Uterus (tissue), 4 donors: ENCODE measurements around the gene PVALB. TPM values are rescaled to one million over a fixed set of nuclear protein-coding genes. Genes with fewer than 3 reads are reported as not detected.
A peak's percentile ranks its signal among the peaks of the same experiment; 100 is the strongest.

Experiments
- DNase-seq, 2 donors: peaks; one replicate each; pipeline ENCODE4 v3.0.0-alpha.2; 2019 to 2020
- H3K27ac ChIP-seq, 2 donors: fragments of 200-600 bp; sonication (generic); 1 replicate in 1 of 2; 2 replicates in 1 of 2; pipeline ENCODE4 v1.5.1; 2016 to 2018
- H3K27me3 ChIP-seq, 2 donors: fragments of 200-600 bp; sonication (generic); one replicate each; pipeline ENCODE4 v1.5.1; 2018 to 2019; ENCODE audit warnings: control low read depth in 1 of 2
- H3K36me3 ChIP-seq, 2 donors: fragments of 200-600 bp; sonication (generic); one replicate each; pipeline ENCODE4 v1.5.1; 2019; ENCODE audit warnings: control low read depth in 1 of 2
- H3K4me1 ChIP-seq, 2 donors: fragments of 200-600 bp; sonication (generic); one replicate each; pipeline ENCODE4 v1.5.1; 2018 to 2019; ENCODE audit warnings: control low read depth in 1 of 2
- H3K4me3 ChIP-seq, 2 donors: fragments of 200-600 bp; sonication (generic); 1 replicate in 1 of 2; 2 replicates in 1 of 2; pipeline ENCODE4 v1.5.1; 2018 to 2019; ENCODE audit warnings: mild to moderate bottlenecking in 1 of 2
- H3K9me3 ChIP-seq, 2 donors: fragments of 200-600 bp; sonication (generic); one replicate each; pipeline ENCODE4 v1.5.1; 2019; ENCODE audit warnings: control low read depth in 1 of 2
- CTCF ChIP-seq, 4 experiments: fragments of 200-600 bp in 2 of 4; fragments of 450-650 bp in 2 of 4; sonication (generic) in 2 of 4; IDR thresholded peaks; one replicate each; pipeline ENCODE4 v1.5.1; 2016 to 2019; ENCODE audit warnings: antibody characterized with exemption in 4 of 4, mild to moderate bottlenecking in 2 of 4, moderate library complexity in 1 of 4
- POLR2A ChIP-seq, 2 donors: fragments of 450-650 bp; IDR thresholded peaks; one replicate each; pipeline ENCODE4 v1.6.1; 2016; ENCODE audit warnings: antibody characterized with exemption in 2 of 2, mild to moderate bottlenecking in 1 of 2, moderate library complexity in 1 of 2
- intact Hi-C: fragments of 100-400 bp; cut with DNase I; formaldehyde crosslinking; loops from one replicate; pipeline ENCODE4 v1.15.1; 2023; ENCODE audit warnings: low total_unique reads
- total RNA-seq, 4 donors: library from RNA; depleted of rRNA in 3 of 4; stranded (reverse); fragments of >200 nt in 3 of 4; gene quantifications; one replicate each; pipeline versions ENCODE4 v1.1.0 to v1.2.4, GENCODE V29; 2014 to 2023
- donor health status: DM: yes; HTN: yes; CAD: no.

PVALB gene
- total RNA-seq, 4 donors from 2014 or later = 2.3 TPM; not detected in 3

GRCh38 chr22:36855478-36855877, 38.6 kb upstream of the PVALB start:
- no peaks in the 10 kb centered on the region for H3K9me3 ChIP-seq
- H3K4me1 ChIP-seq = peaks cover 0 to 4% of the 10 kb centered on the region in 2 donors
- TF ChIP-seq POLR2A (IDR thresholded peaks at IDR 0.05) (no peak), CTCF (IDR thresholded peaks at IDR 0.05) (no peak)
- H3K27me3 ChIP-seq = no peaks in the 10 kb centered on the region
- H3K36me3 ChIP-seq = no peaks in the 10 kb centered on the region
- H3K27ac ChIP-seq = no peak overlapping the region
- intact Hi-C loops = no loop called here
- no peak for DNase-seq
- H3K4me3 ChIP-seq = no peak overlapping the region

DNA sequence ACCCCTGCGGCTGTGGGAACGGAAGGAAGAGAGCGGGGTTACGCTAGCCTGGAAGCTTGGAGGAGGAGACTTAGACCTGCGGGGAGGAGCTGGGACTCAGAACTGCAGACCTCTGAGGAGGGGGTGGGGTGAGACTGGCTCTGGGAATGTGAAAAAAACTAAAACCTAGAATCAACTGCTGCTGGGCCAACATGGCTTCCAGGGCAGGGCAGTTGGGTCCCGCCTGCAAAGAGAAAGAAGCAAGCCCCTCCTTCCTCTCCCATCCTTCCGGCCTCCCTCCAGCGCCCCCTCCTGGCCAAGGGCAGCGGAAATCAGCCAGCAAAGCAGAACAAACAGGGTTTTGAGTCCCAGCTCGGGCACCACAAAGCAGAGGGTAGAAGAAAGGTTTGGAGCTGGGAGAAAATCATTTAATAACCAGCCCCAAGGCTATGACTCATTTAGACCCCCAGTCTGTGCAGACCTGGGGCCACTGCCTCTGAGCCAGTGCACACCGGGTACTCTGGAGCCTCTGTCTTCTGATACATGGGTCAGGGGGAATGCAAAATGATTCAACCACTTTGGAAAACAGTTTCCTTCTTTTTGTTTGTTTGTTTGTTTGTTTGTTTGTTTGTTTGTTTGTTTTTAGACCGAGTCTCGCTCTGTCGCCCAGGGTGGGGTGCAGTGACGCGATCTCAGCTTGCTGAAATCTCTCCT, 36.7 kb upstream of the PVALB start:
- peaks cover 0 to 4% of the 10 kb centered on the region in 2 donors for H3K4me1 ChIP-seq
- no peak overlapping the region for H3K4me3 ChIP-seq
- H3K27me3 ChIP-seq = no peaks in the 10 kb centered on the region
- H3K9me3 ChIP-seq = no peaks in the 10 kb centered on the region
- H3K36me3 ChIP-seq = no peaks in the 10 kb centered on the region
- DNase-seq = peak; percentile 31 to 37
- TF ChIP-seq POLR2A (IDR thresholded peaks at IDR 0.05) (no peak), CTCF (IDR thresholded peaks at IDR 0.05) (peak in 2 of 4 experiments; percentile 11 to 14)
- no peak overlapping the region for H3K27ac ChIP-seq
- intact Hi-C loops = no loop called here

DNA sequence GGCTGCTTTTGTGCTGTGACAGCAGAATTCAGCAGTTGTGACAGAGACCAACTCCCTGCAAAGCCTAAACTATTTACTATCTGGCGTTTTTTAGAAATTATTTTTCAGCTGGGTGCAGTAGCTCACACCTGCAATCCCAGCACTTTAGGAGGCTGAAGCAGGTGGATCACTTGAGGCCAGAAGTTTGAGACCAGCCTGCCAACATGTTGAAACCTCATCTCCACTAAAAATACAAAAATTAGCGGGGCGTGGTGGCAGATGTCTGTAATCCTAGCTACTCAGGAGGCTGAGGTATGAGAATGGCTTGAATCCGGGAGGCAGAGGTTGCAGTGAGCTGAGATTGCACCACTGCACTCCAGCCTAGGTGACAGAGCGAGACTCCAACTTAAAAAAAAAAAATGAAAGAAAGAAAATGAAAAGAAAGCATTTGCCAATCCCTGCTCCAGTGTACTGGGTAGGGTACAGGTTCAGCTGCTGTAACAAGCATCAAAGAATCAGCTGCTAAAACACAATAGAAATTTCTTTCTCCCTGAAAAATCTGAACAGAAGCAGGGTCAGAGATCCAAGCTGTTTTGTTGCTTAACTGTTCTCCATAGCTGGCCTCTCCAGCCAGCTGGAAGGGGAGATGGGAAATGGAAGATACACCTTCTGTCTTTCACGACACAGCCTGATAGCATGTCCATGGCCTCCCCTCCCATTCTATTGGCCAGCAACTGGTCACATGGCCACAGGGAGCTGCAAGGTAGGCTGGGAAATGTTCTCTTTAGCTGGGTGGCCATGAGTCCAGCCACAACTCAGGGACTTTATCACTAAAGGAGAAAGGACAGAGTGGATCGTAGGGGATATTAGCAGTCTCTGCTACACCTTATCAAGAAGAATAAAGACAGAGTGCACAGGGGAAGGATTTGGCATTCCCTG, 35.5 kb upstream of the PVALB start:
- no peak for TF ChIP-seq POLR2A (IDR thresholded peaks at IDR 0.05)
- H3K36me3 ChIP-seq = no peaks in the 10 kb centered on the region
- H3K4me3 ChIP-seq = no peak overlapping the region
- peaks cover 0 to 4% of the 10 kb centered on the region in 2 donors for H3K4me1 ChIP-seq
- H3K27me3 ChIP-seq = no peaks in the 10 kb centered on the region
- H3K9me3 ChIP-seq = no peaks in the 10 kb centered on the region
- DNase-seq = no peak
- intact Hi-C loops = no loop called here
- H3K27ac ChIP-seq = no peak overlapping the region

GRCh38 chr22:36850682-36851081, 33.8 kb upstream of the PVALB start:
- Histone ChIP-seq H3K27ac (no peak overlapping the region), H3K9me3 (no peaks in the 10 kb centered on the region), H3K4me1 (no peaks in the 10 kb centered on the region), H3K4me3 (no peak overlapping the region), H3K27me3 (peaks cover 0 to 4% of the 10 kb centered on the region in 2 donors), H3K36me3 (no peaks in the 10 kb centered on the region)
- intact Hi-C loops = no loop called here
- TF ChIP-seq POLR2A (IDR thresholded peaks at IDR 0.05) (no peak), CTCF (IDR thresholded peaks at IDR 0.05) (no peak)
- DNase-seq = no peak

DNA sequence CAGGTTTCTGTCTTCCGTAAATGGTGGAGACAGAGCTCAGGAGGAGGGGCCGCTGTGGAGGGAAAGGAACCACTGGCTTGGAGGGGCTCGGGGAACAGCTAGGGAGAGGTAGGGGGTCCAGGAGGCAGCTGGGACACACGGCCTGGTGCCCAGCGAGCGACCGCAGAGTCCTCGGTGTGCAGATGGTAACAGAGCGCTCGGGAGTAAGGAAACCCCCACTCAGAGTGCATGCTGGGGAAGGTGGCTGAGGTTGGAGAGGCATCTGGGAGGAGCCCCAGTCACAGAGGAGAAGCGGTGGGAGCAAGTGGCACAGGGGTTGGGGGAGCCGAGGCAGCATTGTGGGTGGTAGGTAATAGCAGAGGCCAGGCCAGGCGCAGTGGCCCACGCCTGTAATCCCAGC, 33.2 kb upstream of the PVALB start:
- Histone ChIP-seq H3K27ac (no peak overlapping the region), H3K36me3 (no peaks in the 10 kb centered on the region), H3K9me3 (no peaks in the 10 kb centered on the region), H3K4me1 (no peaks in the 10 kb centered on the region), H3K27me3 (peaks cover 0 to 4% of the 10 kb centered on the region in 2 donors), H3K4me3 (no peak overlapping the region)
- no peak for TF ChIP-seq POLR2A (IDR thresholded peaks at IDR 0.05)
- TF ChIP-seq CTCF (IDR thresholded peaks at IDR 0.05) = no peak
- intact Hi-C loops = no loop called here
- no peak for DNase-seq
